ENCODE results near the gene ATP13A4.
"Not testable (repeated sequence)": the region's sequence is repeated elsewhere in the genome, so short reads cannot be mapped to it uniquely, and the experiment has no call there.

Gene ATP13A4

DNA sequence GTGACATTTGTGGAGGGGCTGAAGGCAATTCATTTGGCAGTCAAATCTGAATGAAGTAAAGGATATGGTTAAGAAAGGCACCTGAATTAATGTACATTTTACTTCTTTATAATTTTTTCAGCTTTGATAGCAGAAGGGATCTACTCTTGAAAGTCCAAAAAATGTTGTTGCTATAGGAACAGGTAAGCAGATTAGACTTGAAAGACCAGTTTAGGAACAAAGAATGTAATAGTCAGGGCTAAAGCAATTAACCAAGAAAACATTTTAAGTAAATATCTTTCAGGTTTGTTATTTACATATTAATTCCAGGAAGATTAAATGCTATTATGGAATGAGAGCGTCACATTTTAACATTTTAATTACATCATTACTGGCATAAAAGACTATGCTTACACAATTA lies 1.1 kb downstream of the ATP13A4 start:
- DNase-seq: no peak

DNA sequence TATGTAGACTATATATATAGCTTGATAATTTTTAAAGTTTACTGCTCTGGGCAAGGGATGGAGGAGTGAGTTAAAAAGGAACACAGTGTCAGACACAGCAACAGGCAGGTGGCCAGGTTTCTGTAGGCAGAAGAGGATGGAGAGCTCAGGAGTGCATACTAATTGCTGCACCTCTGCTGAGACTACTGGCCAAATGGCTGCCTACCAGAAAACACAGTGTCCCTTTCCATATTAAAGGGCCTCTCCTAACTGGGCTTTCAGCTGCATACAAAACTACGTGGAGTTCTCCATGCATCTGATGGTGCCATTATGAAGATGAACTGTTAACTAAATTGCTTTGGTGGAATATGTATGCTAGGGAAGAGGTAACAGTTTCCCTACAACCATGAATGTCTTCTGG lies 1.8 kb downstream of the ATP13A4 start:
- DNase-seq: no peak

DNA sequence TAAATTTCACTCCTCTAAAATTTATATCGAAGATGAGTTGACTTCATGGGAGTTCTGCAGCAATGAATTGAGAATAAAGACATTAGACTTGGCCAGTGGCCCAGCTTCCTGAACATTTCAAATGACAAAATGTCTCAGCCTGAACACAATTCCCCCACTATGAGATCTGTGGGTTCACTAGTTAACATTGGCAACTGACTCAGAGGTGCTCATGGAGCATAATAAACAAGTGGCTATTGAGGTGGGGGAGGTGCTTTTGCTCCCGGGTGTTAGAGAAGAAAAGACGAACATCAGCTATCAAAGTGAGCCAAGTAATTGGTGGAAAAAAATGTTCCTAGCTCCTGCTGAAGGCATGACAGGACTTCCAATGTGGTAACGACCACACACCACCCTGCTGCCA lies 6.3 kb downstream of the ATP13A4 start:
- DNase-seq: no peak

DNA sequence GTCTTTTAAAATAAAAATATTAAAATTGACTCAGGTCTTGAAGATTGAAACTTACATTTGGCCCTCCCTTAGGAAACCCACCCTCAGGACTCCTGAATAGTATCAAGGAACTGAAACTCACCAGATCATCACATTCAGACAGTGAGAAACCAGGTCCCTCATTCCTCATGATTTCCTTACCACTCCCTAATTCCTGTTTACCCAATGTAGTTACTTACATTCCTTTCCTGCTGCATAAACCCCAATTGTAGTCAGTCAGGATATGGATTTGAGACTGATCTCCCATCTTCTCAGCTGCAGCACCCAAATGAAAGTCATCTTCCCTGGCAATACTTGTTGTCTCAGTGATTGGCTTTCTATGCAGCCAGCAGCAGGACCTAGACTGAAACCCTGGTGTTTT lies 8.6 kb downstream of the ATP13A4 start:
- DNase-seq: no peak

DNA sequence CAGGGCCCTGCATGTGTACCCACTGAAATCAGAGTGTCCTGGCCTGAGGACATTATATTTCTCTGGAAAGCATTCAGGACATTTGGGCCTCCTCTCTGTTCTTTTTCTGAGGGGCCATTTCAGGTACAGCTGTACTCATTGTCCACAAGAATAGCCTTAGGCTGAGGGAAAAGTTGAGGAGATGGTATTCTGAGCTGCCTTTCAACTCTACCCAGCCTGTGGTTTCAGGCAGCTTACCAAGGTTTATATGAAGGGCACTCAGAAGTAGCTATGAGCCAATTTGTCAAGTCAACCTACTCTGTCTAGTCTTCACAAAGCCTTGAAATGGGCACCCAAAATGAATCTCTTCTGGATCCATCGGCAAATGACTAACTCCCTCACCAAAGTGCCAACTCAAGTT lies 9.4 kb downstream of the ATP13A4 start:
- no peak for DNase-seq

DNA sequence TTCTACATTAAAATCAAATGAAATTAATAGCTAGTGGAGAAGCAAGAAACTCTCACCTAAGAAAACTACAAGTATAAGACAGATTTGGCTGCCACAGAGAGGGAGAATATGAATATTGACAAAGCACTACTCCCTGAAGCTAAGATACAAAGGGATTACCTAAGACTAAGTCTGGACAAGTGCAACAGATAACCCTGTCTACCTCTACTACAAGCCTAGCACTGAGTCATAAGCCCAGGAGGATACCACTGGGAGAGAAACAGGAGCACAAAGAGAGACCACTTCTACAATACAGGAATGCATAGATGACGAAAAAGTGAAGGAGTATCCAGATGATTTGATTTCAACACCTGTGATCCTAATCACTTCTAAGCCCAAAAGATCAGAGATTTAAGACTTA lies 10.4 kb downstream of the ATP13A4 start:
- no peak for DNase-seq

DNA sequence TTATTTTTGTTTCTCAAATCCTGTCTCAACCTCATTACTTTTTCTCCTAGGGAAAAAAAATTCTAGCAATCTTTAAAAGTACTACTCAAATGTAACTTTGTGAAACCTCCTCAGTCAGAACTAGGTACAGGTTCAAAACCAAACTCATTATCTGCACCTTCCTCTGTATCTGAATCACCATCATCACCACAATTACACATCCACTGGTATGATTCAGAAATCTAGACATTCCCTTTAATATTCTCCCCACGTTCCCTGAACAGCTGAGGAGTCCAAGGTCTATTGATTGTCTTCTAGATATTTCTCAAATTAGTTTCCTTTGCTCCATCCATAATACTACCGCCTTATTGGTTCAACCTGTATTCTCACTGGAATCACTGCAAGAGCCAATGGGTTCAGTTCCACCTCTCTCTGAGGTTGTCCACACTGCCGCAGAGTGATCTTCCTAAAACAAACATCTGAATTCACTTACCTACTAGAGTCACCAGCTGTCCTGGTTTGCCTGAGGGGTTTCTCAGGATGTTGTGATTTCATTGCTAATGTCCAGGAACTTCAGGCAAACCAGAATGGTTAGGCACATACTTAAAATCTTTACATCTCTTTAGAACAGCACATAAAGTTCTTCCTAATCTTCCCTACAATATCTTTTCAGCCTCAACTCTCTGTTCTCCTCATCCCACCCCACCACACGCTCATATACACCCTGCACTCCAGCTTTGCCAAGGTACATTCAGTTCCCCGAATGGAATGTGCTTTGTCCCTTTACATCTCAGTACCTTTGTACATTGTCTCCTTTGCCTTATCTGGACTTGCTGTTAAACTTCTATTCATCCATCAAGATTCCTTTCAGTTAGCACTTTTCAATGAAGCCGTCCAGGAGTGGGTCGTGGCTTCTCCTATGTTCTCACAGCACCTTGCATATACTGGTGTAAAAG lies 24.2 kb downstream of the ATP13A4 start:
- no peak for DNase-seq

DNA sequence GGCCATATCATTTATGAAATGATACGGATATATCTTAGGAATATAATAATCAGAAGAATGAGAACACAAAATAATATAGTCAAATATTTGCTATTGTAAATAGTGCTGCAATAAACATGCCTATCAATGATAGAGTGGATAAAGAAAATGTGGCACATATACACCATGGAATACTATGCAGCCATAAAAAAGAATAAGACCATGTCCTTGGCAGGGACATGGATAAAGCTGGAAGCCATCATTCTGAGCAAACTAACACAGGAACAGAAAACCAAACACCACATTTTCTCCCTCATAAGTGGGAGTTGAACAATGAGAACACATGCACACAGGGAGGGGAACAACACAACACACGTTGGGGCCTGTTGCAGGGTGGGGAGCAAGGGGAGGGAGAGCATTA lies 28.6 kb downstream of the ATP13A4 start:
- DNase-seq: not testable (repeated sequence)

DNA sequence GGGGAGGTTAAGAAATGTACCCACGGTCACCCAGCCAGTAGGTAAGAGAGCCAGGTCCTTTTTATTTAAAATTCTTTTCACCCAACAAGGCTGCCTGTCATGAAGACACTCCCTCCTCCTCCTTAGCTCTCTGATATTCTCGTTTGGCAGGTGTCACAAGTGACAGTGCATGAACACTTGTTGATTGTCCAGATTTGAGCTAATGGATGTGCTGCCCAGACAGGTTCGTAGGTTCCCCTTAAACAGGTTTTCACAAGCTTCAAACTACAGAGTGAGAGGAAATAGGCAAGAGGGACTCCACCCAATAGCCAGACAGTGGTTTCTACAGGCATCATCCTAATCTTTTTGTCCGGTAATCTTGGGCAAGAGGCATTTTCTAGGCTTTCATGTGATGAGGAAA lies 32.2 kb downstream of the ATP13A4 start:
- DNase-seq: no peak

DNA sequence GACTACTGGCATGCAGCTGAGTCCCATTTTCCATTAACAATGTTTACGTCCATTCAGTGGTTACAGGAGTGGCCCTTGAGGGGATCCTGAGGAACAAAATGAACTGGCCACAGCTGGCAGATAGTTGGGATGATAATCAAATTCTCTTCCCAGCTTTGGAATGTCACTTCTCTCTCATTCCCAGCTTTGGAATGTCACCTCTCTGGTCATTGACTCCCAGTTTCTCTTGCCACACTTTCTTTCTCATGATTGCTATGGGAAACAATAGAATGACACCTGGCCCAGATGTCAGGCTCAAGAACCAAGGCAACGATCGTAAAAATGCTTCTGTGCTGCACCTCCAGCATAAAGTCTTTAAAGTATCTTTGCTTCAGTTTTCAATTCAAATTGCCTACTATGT lies 34.0 kb downstream of the ATP13A4 start:
- no peak for DNase-seq

DNA sequence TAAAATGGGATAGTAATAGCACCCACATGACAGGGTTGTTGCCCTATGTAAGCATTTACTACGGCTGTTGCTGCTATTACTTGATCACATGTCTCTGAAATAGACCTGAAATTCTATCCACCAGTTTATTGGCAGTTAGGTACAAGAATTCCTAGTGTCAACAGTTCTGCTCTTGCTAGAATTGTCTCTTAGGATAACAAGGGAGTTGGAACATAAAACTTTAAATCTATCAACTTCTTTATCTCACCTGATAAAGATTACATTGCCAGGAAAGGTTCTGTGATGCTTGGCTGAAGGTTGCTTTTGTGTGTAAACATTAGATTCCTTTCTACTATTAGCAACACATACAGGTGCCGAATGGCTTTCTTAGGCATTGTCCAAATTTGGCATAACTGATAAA lies 38.7 kb downstream of the ATP13A4 start:
- no peak for DNase-seq

DNA sequence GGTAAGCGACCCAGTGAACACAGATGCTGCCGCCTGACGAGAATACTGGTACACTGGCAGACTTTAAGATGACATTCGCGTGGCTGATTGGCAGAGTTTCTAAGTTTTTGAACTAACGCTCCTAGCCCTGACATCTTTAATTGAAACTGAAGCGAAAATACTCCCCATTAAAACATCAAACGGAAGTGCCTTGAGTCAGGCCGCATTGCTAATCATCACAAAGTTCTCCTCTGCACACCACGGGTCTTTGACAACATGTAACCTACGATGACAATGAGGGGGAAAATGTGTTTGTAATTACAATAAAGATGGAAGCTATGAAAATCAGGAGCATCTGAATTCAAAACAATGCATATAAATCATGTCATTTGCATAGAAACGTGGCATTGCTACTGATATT lies 44.5 kb downstream of the ATP13A4 start:
- DNase-seq: no peak

DNA sequence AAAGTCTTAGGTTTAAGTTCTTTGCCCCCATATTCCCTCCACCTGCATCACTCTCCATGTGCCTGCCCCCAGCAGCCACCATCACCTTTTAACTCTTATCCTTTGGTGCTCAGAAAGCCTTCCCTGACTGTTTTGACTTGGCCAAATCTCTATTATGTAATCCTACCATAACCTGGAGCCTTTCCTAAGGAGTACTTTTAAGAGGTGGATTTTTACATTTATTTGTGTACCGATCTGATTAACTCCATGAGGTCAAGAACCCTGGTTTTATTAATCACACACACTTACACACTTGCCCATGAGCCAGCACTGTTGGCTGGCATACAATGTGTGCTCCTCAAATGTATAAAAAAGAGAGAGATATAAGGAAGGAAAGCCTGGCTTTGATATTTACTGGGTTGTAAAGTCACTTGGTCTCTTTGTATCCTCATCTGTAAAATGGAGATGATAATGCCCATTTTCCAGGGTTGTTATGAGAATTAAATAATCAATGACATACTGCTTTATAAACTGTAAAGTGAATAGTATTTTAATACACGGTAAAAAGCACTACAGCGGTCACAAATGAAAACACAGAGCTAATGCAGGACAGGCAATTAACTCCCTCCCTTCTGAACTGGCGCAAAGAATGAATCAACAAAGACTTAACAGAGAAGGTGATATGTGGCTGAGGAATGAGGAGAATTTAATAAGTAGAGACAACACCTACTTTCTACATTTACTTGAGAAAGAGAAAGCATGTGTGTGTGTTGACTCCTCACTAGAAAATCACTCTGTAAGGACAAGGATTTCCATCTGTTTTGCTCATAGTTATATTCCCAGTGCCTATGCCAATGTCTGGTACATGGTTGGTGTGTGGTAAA lies 45.4 kb downstream of the ATP13A4 start:
- no peak for DNase-seq

DNA sequence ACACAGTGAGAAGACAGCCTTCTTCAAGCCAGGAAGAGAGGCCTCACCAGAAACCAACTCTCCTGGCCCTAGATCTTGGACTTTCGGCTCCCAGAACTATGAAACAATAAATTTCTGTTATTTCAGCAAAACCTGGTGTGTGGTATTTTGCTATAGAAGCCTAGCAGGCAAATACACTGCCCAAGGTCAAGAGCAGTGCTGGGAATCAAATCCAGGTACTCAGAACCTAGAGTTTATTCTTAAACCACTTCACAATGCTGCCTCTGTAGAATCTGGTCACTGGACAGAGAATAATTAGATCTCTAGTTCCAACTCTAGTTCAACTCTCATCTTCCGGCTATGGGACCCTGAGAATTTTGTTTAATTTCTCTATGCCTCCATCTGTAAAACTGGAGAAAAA lies 46.6 kb downstream of the ATP13A4 start:
- no peak for DNase-seq

DNA sequence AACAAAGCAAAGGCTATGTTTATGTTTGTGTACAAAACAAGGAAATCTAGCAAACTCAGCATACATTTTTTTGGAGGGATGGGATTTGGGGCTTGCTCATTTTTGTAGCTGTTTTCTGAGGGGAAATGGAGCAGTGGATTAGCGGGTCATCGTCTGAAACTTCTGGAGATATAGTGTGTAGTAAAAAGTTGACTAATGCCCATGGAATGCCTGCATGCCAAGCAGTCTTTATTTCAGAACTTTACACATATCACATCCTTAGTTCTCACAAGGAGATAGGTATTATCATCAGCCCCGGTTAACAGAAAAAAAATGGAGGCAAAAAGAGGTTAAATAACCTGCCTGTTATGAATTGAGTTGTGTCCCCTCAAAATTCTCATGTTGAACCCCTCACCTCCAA lies 47.1 kb downstream of the ATP13A4 start:
- DNase-seq: no peak

DNA sequence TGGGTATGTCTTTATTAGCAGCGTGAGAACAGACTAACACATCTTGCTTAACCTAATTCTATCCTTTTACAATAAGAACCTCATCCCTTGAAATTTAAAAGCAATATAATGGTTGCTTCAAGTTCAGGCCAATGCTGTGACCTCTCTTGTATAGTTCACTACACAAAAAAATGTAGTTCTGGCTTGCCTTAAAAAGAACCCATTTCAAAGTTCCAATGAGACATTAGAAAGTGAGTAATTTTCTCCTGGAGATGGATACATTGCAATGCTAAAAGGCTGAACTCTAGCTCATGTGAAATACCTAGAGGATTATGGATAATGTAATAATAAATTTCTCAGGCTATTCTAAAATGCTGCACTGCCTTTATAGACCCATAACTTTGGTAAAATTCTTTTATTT lies 47.8 kb downstream of the ATP13A4 start:
- DNase-seq: no peak

DNA sequence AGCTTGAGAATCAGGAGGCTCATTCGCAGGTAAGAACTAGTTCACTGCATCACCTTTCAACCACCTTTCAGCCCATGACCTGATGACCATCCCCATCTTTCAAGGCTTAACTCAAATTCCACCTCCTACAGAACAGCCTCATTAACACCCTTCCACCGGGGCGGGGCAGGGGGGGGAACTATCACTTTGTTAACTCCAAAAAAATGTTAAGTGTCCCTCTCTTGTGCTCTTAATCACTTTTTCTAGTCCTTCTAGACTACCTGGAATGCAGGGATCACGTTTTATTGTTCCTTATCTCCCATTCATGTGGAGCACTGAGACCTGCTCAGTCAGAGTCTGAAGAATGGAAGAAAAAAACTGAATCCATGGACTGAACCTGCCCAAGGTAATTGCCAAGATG lies 51.8 kb downstream of the ATP13A4 start:
- DNase-seq: no peak

DNA sequence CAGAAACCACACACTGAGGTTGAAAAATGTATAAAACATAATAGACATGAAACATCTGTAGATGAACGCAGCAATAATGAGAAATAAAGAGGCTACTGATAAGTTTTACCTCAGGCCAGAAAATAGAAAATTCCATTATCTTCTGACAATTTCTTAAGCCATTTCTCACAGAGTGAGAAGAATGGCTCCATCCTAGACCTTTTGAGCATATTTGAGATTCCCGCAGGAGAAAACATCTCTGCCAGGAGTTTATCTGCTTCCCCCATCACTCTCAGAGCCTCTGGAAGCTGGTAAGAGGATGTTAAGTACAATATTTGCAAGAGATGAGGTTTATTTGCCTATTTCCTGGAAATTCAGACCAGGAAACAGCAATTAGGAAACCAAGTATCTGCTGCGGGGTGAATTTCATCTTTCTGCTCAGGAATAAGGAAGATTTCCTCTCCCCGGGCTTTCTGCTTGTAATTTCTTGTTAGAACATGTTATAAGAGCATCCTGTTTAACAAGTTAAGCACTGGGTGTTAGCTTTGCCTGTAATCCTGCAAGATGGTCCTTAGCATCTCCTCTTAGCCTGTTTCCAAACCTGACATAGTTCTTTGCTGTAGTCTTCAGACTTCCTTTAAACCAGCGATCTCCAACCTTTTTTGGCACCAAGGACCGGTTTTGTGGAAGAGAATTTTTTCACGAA lies 54.8 kb downstream of the ATP13A4 start:
- DNase-seq: no peak

DNA sequence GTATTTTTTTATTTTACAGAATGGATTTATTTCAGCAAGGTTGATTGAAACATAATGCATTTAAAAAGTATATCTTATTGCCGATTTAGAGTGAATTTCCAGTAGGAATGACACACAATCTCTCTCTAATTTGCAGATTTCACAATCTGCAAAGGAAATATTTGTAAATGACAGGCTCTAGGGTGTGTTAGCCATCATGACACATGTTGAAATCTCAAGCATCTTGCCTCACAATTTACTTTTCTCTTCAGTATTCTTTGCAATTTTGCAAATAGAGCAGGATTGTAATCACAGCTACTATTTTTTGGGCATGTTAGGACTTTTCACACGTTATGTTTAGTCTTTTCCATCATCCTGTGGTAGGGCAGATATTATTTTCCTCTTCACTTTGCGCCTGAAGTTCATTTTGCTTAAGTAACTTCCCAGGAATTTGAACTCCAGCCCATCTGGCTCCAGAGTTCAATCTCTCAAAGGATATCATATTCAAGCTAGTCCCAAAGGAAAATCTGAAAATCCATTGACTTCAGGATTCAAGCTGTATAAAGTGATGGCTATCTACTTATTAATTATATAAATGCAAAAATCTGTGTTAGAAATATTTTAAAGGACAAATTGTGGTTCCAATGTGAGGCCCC lies 55.4 kb downstream of the ATP13A4 start:
- DNase-seq: peak; percentile 2

DNA sequence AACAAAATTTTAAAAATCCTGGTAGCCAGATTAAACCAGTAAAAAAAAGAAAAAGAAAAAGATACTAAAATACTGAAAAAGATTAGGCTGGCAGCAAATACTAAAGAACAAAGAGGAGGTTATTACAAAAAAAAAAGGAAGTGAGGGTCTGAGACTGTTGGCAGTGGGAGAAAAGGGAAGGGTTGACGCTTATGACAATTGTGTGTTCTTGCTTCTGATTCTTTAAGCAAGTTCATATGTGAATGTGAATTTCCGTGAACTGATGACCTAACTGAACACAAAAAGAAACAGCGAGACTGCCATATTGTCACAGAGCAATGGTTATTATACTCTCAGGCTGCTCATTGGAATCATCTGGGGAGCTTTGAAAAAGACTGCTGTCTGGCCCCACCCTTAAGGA lies 56.5 kb downstream of the ATP13A4 start:
- DNase-seq: no peak

DNA sequence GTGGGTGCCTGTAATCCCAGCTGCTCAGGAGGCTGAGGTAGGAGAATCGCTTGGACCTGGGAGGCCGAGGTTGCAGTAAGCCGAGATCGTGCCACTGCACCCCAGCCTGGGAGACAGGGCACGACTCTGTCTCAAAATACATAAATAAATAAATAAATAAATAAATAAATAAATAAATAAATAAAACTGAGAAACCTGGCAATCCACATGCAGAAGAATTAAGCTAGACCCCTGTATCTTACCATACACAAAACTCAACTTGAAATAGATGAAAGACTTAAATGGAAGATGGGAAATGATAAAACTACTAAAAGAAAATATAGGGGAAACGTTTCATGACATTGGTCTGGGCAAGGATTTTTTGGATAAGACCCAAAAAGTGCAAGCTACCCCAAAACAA lies 58.0 kb downstream of the ATP13A4 start:
- DNase-seq: no peak

DNA sequence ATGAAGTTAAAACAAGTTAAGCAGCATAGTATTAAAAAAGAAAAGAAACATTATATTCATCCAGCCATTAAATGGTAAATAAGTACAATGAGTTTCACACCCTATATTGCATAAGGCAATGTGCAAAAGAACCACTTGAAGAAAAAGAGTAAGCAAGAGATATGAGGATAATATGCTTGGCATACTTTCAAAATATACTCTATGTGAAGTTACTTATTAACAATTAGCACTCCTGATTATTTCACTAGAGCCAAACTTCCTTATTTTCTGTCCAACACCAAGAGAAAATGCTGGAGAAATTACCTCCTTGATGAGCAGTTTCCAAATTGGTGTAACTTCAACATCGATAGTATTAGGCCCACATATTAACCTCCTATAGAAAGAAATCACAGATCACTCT lies 63.7 kb downstream of the ATP13A4 start:
- no peak for DNase-seq

DNA sequence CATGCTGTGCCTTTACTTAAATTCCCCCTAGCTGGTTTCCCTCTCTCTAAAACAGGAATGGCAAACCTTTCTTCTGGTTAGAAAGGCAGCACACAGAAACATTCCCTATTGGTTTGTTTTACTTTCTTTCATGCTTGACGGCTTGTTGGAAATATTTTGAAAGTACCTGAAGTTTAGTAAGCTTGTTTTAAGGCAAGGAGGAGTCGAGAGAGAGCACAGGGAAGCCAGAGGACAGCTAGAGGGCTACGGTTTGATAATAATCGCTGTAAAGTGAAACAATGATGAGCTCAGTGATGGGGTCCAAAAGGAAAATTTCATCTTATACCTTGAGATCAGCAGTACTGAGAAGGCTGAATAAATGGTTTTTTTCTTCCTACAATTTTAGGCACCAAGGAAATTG lies 64.1 kb downstream of the ATP13A4 start:
- DNase-seq: no peak
